ENCODE results near the gene ELOVL5.
"Not testable (repeated sequence)": the region's sequence is repeated elsewhere in the genome, so short reads cannot be mapped to it uniquely, and the experiment has no call there.

ELOVL5 gene, protein sequence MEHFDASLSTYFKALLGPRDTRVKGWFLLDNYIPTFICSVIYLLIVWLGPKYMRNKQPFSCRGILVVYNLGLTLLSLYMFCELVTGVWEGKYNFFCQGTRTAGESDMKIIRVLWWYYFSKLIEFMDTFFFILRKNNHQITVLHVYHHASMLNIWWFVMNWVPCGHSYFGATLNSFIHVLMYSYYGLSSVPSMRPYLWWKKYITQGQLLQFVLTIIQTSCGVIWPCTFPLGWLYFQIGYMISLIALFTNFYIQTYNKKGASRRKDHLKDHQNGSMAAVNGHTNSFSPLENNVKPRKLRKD

DNA sequence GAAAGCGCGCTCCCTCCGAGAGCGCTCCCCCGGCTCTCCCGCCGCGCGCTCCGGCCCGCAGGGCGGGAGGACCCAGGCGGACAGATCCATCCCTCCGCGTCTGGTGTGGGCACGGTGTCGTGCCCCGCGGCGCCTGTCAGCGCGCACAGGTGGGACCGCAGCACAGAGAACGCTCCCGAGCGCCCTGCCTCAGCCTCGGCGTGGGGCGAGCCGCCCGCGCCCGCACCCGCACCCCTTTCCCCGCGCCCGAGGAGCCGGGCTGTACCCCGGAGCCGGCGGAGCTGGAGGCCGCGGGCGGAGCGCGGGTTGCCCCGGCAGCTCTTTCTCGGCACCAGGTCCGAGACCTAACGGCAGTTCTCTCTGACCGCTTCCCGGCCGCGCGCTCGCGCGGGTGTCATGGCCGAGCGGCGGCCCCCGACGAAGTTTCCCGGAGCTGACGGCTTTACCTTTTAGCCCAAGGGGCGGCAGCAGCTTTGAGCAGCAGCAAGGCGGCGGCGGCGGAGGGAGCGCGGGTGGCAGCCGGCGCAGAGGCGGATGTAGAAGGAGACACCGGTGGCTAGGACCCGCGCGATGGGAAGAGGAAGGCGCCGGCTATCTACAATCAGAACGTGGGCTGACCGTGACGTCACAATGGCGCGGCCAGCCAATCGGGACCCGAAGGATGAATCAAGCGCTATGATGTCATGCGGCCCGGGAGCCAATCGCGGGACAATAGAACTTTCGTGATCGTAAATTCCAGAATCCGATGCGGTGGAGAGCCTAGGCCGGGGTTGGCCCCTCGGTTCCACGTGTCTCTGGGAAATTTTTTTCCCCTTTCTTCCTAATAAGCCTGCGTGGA lies at the start of gene ELOVL5:
Gene ELOVL5, minus strand, starts transcription at position 580 of the 838 bp plus-strand sequence. CDS start 53,251 bp downstream, outside the sequence.
- peak; percentile 97 to 98 for DNase-seq (ENCODE audit: low read depth in 2 of 2)

DNA sequence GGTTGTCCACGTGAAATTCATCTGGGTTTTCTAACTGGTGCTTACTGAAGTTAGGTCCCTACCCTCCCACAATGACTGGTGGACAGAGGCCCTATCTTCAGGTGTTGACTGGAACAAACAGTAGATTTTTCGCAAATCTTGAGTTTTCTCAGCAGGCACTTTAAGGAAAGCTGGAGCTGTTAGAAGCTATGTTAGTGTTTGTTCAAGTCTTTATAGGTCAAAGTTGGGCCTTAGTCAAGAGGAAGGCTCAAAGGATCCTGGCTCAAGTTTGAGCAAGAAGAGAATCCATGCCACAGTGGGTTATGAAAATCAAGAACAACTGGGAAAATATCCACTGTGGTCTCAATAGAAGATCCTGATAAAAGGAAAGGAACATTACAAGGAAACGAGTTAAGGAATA lies 48.5 kb upstream of the ELOVL5 start:
- no peak for DNase-seq (ENCODE audit: low read depth in 2 of 2)

DNA sequence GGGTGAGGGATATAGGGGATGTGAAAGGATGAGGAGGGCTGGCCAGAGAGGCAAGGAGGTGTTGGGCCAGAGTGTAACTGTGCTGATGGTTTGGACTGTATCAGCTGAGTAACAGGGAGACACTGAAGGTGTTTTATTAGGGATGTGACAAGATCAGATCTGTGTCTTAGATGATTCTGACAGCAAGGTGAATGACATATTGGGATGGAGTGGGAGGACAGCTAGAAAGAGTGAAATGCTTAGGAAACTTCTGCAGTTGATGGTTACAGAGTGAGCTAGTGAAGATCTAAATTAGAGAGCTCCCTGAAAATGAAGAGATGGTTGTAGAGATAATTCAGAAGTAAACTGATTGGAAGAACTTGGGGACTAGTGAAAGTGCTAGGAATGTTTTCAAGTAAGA lies 47.2 kb upstream of the ELOVL5 start:
- no peak for DNase-seq (ENCODE audit: low read depth in 2 of 2)

DNA sequence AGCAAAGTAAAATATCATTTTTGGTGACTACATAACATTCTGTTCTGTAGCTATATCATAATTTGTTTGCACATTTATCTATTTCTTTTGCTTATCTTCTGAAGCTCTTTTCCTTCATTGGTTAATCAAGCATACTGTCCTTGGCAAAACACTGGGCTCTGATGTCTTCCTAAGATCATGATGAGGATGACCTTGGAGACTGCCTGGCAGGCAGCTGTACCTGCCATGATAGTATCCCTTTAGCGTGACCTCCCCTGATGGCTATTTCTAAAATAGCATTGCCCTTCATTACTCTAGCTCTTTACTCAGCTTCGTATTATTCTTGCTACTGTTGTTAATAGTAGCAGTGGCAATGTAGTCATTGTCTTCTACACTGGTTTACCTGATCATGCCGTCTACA lies 46.0 kb upstream of the ELOVL5 start:
- no peak for DNase-seq (ENCODE audit: low read depth in 2 of 2)

DNA sequence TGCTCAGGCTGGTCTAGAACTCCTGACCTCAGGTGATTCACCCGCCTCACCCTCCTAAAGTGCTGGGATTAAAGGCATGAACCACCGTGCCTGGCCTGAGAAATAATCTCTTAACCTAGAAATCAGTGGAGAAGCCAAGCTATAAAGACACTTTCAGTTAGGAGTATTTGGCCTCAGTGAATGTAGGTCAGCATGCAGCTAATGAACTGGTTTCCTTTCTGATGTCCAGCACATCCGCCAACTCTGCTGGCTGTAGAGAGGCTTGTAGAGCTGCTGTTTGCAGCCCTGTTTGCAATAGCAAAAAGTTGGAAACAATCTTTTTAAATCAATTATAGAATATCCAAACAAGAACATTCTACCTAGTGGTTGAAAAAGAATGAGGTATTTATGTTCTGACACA lies 42.4 kb upstream of the ELOVL5 start:
- DNase-seq (ENCODE audit: low read depth in 2 of 2), result no peak

DNA sequence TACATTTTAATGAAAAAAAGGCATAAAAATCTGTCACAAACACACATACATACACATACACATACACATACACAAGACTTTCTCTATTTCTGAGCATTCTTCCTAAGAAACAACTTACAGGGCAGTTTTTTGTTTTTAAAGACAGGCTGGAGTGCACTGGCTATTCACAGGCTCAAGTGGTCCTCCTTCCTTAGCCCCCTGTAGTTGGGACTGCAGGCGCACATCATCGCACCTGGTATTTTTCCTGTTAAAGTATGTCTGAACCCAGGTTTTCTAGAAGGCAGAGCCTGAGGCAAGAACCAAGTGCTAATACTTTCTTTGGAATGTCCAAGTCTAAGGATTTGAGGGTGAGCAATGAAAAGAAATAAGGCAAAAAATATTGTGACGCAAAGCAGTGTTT lies 41.3 kb upstream of the ELOVL5 start:
- DNase-seq (ENCODE audit: low read depth in 2 of 2), result no peak

DNA sequence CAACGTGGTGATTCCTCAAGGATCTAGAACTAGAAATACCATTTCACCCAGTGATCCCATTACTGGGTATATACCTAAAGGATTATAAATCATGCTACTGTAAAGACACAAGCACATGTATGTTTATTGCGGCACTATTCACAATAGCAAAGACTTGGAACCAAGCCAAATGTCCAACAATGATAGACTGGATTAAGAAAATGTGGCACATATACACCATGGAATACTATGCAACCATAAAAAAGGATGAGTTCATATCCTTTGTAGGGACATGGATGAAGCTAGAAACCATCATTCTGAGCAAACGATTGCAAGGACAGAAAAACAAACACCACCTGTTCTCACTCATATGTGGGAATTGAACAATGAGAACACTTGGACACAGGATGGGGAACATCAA lies 39.9 kb upstream of the ELOVL5 start:
- not testable (repeated sequence) for DNase-seq (ENCODE audit: low read depth in 2 of 2)

DNA sequence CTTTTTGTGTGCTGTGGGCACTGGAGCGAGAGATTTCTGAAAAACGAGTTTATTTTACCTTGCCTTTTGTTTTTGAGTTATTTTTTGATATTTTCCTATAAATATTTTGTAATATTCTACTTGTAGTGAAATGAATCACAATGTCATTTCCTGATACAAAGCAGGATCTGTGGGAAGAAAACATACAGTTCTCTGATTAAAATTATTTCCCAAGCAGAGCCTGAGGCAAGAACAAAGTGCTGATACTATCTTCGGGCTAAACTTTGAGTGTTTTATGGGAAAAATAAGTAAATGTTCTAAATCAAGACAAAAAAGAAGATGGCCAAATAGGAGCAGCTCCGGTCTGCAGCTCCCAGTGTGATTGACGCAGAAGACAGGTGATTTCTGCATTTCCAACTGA lies 33.7 kb upstream of the ELOVL5 start:
- no peak for DNase-seq (ENCODE audit: low read depth in 2 of 2)

DNA sequence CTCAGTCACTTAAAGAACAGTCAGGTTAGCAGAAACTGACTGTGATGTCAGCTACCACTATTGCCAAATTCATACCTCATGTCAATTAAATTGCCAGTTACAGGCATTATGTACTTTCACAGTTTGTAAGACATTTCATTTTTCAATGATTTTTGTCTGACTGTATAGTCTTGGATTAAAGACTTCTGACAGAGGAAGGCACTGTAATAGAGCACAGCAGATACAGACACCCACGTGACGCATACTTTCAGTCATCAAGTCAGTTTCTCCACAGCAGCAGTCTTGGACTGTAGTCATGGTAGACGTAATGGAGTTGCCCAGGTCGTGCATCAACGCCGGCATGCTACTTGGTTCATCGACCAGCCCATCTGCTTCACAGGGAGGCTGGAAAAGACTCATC lies 29.5 kb upstream of the ELOVL5 start:
- DNase-seq (ENCODE audit: low read depth in 2 of 2), result no peak

DNA sequence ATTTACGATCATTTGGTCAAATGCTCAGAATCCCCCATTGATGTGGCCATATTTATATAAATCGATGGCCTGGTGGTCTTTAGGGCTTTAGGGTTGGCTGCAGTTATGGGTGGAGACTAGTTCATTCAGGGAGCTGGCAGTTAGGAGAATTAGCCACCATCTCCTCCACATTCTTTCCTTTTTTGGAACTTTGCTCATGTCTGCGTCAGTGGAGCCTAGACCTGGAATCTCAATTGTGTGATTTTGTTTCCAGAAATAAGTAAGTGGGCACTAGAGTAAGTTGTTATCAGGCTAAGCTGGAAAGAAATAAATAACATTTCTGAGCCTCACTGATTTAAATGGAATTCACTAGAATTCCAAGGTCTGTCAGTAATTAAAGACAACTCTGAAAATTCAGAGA lies 29.0 kb upstream of the ELOVL5 start:
- DNase-seq (ENCODE audit: low read depth in 2 of 2), result no peak

DNA sequence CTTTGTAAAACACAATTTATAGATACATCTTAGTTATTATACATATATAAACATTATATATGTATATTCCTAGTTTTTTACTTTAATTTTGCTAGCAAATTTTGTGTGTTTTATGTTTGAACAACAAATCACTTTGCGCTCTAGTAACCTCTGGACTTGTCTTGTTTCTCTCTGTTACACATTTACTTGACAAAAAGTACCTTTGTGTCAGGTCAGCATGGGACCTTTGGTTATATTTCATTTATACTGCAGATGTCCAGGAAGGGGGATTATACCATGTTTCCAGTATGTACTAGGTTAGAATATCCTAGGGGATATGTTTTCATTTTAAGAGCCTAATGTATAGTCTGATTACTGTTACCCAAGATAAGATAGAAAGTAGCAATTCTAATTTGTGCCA lies 28.5 kb upstream of the ELOVL5 start:
- DNase-seq (ENCODE audit: low read depth in 2 of 2), result no peak

DNA sequence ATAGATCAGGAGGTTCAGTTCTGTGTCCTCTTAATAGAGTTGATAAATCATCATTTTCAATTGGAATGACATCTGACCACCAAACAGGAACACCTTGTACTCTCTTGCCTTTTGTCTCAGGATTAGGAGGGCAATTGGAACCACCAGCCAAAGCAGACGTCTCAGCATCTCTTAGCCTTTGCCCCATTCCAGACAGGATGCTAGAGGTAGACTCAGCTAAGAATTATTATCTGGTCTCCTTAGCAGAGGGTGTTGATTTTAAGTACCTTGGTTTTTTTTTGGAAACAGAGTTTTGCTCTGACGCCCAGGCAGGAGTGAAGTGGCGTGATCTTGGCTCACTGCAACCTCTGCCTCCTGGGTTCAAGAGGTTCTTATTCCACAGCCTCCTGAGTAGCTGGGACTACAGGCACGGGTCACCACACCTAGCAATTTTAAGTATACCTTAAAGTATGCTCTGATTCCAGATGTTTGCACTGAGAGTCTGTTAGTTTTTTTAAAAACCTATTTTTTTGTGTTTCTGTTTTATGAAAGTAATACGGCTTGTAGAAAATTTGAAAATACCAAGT lies 28.0 kb upstream of the ELOVL5 start:
- DNase-seq (ENCODE audit: low read depth in 2 of 2), result no peak

DNA sequence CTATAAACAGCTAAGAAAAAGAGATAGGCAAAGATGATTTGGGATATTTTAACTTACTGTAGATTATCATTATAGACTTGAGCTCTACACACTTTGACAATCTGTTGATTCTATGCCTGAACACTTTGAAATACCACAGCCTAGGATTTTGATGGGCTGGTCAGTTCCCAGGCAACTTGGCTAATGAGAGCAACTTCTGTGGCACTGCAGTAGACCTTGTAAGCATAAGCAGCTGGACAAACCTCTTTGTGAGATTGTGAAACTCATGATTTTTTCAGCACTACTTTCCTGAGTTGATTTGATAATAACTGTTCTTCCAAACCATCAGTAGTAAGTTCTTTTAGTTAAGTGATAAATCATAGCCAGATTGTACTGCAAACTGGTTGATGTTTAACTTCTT lies 27.1 kb upstream of the ELOVL5 start:
- no peak for DNase-seq (ENCODE audit: low read depth in 2 of 2)

DNA sequence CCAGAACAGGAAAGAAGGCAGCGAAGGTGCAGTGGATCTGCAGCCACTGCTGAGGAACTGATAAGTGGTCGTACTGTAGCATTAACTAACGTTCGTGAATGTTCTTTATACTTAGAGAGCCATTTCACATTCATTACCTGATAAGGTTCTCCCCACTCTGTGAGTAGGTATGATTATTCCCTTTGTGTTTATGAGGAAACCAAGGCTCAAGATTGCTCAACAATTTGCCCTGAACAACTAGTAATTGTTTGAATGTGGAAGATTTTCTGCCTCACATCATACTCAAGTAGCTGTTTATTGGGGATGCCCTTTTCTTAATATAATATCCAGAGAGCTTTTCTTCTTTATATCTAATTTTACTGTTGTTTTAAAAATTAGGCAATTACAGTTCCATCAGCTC lies 24.9 kb upstream of the ELOVL5 start:
- DNase-seq (ENCODE audit: low read depth in 2 of 2), result no peak

DNA sequence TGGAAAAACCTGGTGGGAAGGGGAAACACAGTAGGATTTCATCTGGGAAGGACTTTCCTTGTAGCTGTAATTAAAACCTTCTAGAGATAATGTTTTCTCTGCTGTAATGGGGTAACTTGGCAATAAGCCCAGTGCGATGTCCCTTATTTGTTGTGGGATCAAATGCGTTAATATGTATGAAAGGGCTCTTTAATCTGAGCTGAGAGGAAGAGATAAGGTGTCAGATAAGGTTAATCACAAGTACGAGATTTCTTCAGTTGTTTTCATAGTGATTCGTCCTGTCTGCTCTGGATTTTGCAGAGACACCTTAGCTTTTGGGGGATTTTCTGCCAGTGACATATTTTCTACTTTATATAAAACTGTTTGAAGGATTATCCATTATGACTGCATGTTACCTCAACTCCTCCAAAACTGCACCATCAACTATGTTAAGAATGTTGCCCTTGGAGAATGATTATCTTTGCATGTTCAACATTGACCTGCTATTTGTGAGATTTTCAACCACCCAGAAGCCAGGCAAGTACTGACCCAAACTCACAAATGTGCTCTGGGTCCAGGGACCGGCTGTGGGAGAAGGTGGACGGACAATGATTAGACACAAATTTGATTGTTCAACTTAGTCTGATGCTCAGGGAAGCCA lies 21.2 kb upstream of the ELOVL5 start:
- no peak for DNase-seq (ENCODE audit: low read depth in 2 of 2)

DNA sequence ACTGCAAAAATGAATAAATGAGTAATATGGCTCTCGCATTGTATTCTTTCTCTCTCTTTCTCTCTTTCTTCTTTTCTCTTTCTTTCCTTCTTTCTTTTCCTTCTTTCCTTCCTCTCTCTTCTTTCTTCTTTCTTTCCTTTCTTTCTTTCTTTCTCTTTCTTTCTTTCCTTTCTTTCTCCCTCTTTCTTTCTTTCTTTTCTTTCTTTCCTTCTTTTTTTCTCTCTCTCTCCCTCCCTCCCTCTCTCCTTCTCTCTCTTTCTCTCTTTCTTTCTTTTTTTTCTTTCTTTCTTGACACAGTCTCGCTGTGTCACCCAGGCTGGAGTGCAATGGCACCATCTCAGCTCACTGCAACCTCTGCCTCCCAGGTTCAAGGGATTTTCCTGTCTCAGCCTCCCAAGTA lies 20.3 kb upstream of the ELOVL5 start:
- no peak for DNase-seq (ENCODE audit: low read depth in 2 of 2)

DNA sequence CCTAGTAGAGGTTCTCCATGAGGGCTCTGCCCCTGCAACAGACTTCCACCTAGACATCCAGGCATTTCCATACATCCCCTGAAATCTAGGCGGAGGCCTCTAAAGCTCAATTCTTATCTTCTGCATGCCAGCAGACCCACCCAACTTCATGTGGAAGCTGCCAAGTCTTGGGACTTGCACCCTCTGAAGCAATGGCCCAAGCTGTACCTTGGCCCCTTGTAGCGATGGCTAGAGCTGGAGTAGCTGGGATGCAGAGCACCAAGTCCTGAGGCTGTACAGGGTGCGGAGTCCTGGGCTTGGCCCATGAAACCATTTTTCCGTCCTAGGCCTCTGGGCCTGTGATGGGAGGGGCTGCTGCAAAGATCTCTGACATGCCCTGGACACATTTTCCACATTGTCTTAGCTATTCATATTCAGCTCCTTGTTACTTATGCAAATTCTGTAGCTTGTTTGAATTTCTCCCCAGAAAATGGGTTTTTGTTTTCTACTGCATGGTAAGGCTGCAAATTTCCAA lies 17.4 kb upstream of the ELOVL5 start:
- DNase-seq (ENCODE audit: low read depth in 2 of 2), result no peak

DNA sequence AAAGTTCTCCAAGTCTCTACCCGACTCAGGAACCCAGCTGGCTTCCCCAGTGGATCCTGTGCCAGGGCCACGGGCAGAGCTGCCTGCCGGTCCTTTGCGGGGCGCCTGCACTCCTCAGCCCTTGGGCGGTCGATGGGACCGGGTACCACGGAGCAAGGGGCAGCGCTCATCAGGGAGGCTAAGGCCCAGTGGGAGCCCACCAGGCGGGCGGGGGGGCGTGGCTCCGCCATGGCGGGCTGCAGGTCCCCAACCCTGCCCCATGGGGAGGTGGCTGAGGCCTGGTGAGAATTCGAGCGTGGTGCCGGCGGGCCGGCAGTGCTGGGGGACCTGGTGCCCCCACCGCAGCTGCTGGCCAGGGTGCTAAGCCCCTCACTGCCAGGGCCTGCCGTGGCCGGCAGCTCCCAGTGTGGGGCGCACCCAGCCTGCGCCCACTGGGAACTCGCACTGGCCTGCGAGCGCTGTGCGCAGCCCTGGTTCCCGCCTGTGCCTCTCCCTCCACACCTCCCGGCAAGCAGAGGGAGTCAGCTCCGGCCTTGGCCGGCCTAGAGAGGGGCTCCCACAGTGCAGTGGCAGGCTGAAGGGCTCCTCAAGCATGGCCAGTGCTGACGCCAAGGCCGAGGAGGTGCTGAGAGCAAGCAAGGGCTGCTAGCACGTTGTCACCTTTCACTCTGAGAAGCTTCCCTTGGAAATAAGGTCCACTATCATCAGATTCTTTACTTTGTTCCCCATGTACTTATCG lies 14.8 kb upstream of the ELOVL5 start:
- DNase-seq (ENCODE audit: low read depth in 2 of 2), result no peak

DNA sequence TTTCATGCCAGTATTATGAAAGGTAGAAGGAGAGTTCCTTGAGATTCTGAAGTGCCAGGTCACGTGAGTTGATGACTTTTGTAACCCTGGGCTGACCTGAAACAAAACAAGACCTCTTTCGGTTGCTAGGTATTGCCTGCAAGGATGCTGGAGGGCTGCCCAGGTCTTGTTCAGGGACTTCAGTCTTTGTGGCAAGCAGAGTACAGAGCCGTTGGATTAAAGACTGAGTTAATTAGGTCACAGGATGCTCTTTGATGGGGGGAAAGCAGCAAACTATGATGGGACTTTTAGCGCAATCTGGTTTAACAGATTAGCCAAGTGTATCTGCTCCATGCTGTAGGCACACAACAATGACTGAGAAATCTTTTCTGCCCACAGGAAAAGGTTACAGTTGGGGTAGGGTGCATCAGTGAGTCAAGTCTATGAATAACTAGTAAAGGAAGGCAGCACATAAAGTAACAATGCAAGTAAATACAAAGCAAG lies 12.8 kb upstream of the ELOVL5 start:
- peak; percentile 13 to 19 for DNase-seq (ENCODE audit: low read depth in 2 of 2)

DNA sequence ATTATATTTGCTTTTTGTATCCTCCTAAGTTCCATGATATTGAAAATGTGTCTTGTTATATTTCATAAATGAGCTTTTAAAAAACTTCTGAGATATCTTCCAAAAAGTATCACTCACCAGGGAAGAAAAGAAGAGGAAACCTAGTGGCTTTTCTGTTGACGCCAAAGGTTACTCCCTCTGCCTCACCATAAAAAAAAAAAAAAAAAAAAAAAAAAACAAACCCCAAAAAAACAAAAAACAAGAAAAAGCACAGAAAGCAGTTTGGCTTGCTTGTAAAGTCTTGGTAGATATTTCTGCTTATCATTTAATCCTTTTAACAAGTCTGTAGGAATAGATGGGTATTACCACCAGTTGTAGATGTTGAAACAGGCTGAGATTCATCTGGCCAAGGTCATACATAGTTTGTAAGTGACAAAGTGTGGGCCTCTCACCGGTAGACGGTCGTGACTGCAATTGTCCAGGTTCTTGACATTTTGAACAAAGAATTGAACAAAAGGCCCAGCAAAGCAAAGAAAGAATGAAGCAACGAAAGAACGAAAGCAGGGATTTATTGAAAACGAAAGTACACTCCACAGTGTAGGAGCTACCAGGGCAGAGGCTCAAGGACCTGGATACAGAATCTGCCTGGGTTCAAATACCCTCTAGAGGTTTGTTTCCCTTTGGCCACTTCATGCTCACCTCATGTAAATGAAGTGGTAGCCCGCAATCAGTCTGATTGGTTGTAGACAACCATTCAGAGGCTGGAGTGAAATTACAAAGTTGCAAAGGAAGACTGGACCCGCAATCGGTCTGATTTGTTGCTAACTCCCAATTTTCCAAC lies 11.6 kb upstream of the ELOVL5 start:
- no peak for DNase-seq (ENCODE audit: low read depth in 2 of 2)

DNA sequence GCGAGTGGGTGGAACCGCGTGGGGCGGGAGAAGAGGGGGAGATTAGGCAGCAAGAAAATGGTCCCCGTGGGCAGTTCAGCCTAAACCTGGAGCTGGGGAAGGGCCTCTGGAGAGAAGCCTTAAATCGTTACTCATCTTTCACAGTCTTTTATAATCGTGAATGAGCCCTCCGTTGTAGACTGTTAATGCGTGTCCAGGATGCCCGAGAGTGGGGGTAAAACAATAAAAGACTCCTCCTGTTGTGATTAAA lies 11.0 kb upstream of the ELOVL5 start:
- no peak for DNase-seq (ENCODE audit: low read depth in 2 of 2)

Data from stimulated activated CD4-positive, alpha-beta T cell treated with anti-CD3 and anti-CD28 coated beads, Interleukin-4, amount 100 ng/mL, for 48 hours (primary cell).